GM12891 (cell line): ENCODE data around the gene OR52B2.

Experiments used
- POLR2A ChIP-seq: IDR thresholded peaks from 2 replicates; pipeline ENCODE4 v1.6.1; 2011; ENCODE audit warnings: low read depth, low read length, control low read depth
- POLR2AphosphoS5 ChIP-seq: IDR thresholded peaks from 2 replicates; pipeline ENCODE4 v1.6.1; 2011; ENCODE audit warnings: low read depth, low read length, control low read depth

- TF ChIP-seq POLR2A (no peak), POLR2AphosphoS5 (no peak)
Measured at GRCh38 chr11:6219359-6219758, 49.2 kb upstream of the OR52B2 start.
